Astrocyte of the spinal cord (primary cell): ENCODE measurements around the gene SLC43A2.

ENCODE experiments used
- DNase-seq: peaks from one replicate; pipeline ENCODE4 v3.0.0; 2011; ENCODE audit warnings: low read depth, low spot score
- H3K4me3 ChIP-seq: 2 replicates; pipeline ENCODE4 v1.5.1; 2011; ENCODE audit warnings: low read depth, mild to moderate bottlenecking, low read length, moderate library complexity
- CTCF ChIP-seq: IDR thresholded peaks from 2 replicates; pipeline ENCODE4 v1.5.1; 2012; ENCODE audit warnings: low read depth, mild to moderate bottlenecking, low read length, inconsistent platforms
- in situ Hi-C: cut with HindIII; loops from 2 replicates; pipeline ENCODE4 v1.10.0; 2017; ENCODE audit warnings: low sequenced_read_pairs

SLC43A2 gene

DNA sequence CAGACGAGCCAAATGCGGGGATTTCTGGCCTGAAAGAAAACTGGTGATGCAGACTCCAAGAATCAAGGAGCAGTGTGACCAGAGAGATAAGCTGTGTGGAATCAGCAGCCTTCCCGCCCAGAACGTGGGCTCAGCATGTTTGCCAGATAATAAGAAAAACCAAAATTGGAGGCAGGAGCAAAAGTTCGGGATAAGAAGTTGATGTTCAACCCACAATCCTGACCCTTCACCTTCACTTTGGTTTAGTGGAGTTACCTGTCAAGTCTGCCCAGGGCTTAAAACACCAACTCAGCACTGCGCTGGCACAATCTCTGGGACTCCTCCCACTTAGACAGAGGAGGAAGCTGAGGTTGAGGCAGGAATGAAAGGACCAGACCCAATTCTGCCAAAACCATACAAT, 3.1 kb downstream of the SLC43A2 start:
- in situ Hi-C loops = no loop called here
- no peak for DNase-seq
- TF ChIP-seq CTCF = no peak

GRCh38 chr17:1625053-1625452, 3.6 kb downstream of the SLC43A2 start:
- TF ChIP-seq CTCF = no peak
- H3K4me3 ChIP-seq = no peak overlapping the region
- DNase-seq = no peak
- in situ Hi-C loops = no loop called here

More for the DNA sequence above, 3.1 kb downstream of the SLC43A2 start:
- H3K4me3 ChIP-seq = no peak overlapping the region

DNA sequence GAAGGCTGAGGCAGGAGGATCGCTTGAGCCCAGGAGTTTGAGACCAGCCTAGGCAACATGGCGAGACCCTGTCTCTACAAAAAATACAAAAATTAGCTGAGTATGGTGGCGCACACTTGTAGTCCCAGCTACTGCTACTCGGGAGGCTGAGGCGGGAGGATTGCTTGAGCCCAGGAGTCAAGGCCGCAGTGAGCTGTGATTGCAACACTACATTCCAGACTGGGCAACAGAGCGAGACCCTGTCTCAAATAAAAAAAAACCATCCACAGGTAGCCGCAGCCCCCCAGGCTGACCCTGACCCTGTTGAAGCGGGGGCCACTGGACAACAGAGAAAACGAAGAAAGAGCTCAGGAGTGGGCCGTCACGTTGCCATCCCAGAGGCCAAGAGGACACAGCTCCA, 4.0 kb downstream of the SLC43A2 start:
- H3K4me3 ChIP-seq = no peak overlapping the region
- TF ChIP-seq CTCF = no peak
- DNase-seq = no peak
- in situ Hi-C loops = no loop called here

DNA sequence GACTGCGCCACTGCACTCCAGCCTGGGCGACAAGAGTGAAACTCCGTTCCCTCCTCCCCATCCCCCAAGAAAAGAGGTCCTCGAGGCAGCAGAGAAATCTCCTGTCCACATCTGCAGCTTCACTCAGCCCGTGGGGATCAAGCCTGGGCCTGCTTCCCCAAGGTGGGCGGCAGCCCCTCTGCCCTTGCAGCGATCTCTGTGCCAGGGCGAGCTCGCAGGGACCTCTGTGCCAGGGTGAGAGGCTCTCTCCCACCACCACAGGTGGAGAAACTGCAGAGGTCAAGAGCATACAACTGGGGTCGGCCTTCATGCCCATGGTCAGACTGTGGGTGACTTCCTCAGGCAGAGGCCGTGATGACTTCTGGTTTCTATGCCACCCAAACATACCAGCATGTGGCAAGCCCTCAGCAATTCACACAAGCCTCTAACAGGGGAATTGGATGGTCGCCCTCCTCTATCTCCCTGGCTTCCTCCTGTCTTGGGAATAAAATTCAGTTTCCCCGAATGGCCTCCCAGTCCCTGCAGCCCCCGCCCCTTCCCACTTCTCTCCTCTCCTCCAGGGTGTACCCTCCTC, 5.5 kb downstream of the SLC43A2 start:
- no peak overlapping the region for H3K4me3 ChIP-seq
- no peak for DNase-seq
- no peak for TF ChIP-seq CTCF
- in situ Hi-C loops = no loop called here

DNA sequence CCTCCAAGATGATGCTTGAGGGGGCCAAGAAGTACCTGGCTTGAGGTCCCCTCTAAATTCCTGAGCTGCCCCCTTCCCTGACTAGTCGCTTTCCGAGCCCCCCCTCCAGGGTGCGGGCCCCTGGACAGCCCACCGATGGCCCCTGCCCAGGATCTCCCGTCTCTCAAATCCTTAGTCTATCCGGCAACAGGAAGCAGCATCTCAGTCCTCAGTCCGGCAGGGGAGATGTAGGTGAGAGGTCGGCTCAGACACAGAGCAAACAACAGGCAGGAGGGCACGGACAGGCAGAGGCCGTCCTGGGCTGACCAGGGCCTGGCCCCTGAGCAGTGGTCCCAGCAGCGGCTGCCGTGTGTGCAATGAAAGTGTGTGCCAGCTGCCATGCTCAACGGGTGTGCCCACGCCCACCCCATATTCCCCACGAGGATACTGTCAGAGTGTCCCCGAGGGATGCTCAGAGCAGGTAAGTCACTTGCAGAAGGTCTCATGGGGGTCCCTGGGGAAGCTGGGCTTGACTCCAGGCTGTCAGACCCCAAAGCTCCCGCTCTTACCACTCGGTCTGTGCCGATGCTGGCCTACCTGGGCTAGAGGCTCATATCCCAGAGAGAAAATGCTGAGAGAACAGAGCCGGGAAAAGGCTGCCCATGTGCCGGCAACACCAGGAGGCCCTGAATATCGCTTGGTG, 7.2 kb downstream of the SLC43A2 start:
- no peak overlapping the region for H3K4me3 ChIP-seq
- TF ChIP-seq CTCF = no peak
- in situ Hi-C loops = no loop called here
- no peak for DNase-seq

GRCh38 chr17:1620486-1620885, 8.1 kb downstream of the SLC43A2 start:
- no peak for TF ChIP-seq CTCF
- no peak for DNase-seq
- in situ Hi-C loops = no loop called here
- H3K4me3 ChIP-seq = no peak overlapping the region
